ENCODE measurements around the gene MEPCE.

The MEPCE gene

GRCh38 chr7:100407285-100408180 is 22.1 kb upstream of the MEPCE start:
- ATAC-seq (peak; percentile 84), DNase-seq (no peak)

GRCh38 chr7:100411101-100411500 is 18.5 kb upstream of the MEPCE start:
- DNase-seq: no peak
- ATAC-seq: no peak

- no peak for DNase-seq
- no peak for ATAC-seq
These were observed 16.3 kb upstream of the MEPCE start for GRCh38 chr7:100413346-100413745.

- ATAC-seq (no peak), DNase-seq (no peak)
These were observed 15.7 kb upstream of the MEPCE start for GRCh38 chr7:100413889-100414288.

GRCh38 chr7:100415448-100415847 is 14.2 kb upstream of the MEPCE start:
- DNase-seq: no peak
- no peak for ATAC-seq

GRCh38 chr7:100418930-100419659 is 10.5 kb upstream of the MEPCE start:
- no peak for DNase-seq
- ATAC-seq: no peak

GRCh38 chr7:100419660-100420226 is 9.9 kb upstream of the MEPCE start:
- no peak for ATAC-seq

GRCh38 chr7:100423315-100423714 is 6.3 kb upstream of the MEPCE start:
- ATAC-seq (no peak), DNase-seq (no peak)

More at GRCh38 chr7:100419660-100420226, 9.9 kb upstream of the MEPCE start:
- no peak for DNase-seq

GRCh38 chr7:100425347-100425746 is 4.3 kb upstream of the MEPCE start:
- no peak for DNase-seq
- no peak for ATAC-seq

GRCh38 chr7:100426516-100426915 is 3.1 kb upstream of the MEPCE start:
- ATAC-seq (no peak), DNase-seq (no peak)

- ATAC-seq (no peak), DNase-seq (no peak)
These were observed 1.9 kb upstream of the MEPCE start for GRCh38 chr7:100427762-100428198.

GRCh38 chr7:100428199-100428966 is 1.2 kb upstream of the MEPCE start, which contains the start of gene ZCWPW1:
TSS of gene ZCWPW1 (minus strand) at chr7:100428703. CDS start at chr7:100420649, 8,054 bp downstream.
- ATAC-seq: peak; percentile 51
- peak; percentile 98 for DNase-seq

- DNase-seq (peak; percentile 100), ATAC-seq (peak; percentile 61)
These were observed 529 bp upstream of the MEPCE start for GRCh38 chr7:100428967-100429636.

- no peak for ATAC-seq
These were observed 1.1 kb downstream of the MEPCE start for GRCh38 chr7:100430493-100431285.

GRCh38 chr7:100431286-100431735 is 1.7 kb downstream of the MEPCE start:
- no peak for ATAC-seq

More at GRCh38 chr7:100430493-100431285, 1.1 kb downstream of the MEPCE start:
- peak; percentile 55 for DNase-seq

GRCh38 chr7:100432053-100432452 is 2.4 kb downstream of the MEPCE start:
- DNase-seq (no peak), ATAC-seq (no peak)

More at GRCh38 chr7:100431286-100431735, 1.7 kb downstream of the MEPCE start:
- DNase-seq: no peak

- no peak for ATAC-seq
These were observed 3.1 kb downstream of the MEPCE start for GRCh38 chr7:100432621-100433275.

GRCh38 chr7:100433276-100433591 is 3.6 kb downstream of the MEPCE start:
- no peak for DNase-seq
- no peak for ATAC-seq

More at GRCh38 chr7:100432621-100433275, 3.1 kb downstream of the MEPCE start:
- DNase-seq: no peak

GRCh38 chr7:100433592-100434296 is 4.1 kb downstream of the MEPCE start:
- ATAC-seq: no peak
- DNase-seq: no peak

Measured in stimulated activated naive CD8-positive, alpha-beta T cell treated with anti-CD3 and anti-CD28 coated beads, Interleukin-15, Interleukin-2, amounts not matched to agents 100 U/mL and 50 U/mL, for 24 hours (primary cell).